Esophagus squamous epithelium (tissue), 5 donors: ENCODE measurements around the gene UPK2. TPM values are rescaled to one million over a fixed set of nuclear protein-coding genes. Genes with fewer than 3 reads are reported as not detected.
"Not testable (repeated sequence)": the region's sequence is repeated elsewhere in the genome, so short reads cannot be mapped to it uniquely, and the experiment has no call there.

Experiments
- DNase-seq: peaks from one replicate; lab custom pipeline; 2025; lab: John Stamatoyannopoulos, UW
- H3K27ac ChIP-seq, 4 donors: fragments of 200-600 bp; sonication (generic); one replicate each; pipeline ENCODE4 v1.5.1; 2016 to 2019; ENCODE audit warnings: mild to moderate bottlenecking in 1 of 4
- H3K27me3 ChIP-seq, 4 donors: fragments of 200-600 bp; sonication (generic); 1 replicate in 3 of 4; 2 replicates in 1 of 4; pipeline versions ENCODE4 v1.5.1 to v1.6.0; 2017 to 2021; ENCODE audit warnings: antibody characterized with exemption in 1 of 4
- H3K36me3 ChIP-seq, 3 donors: fragments of 200-600 bp; sonication (generic); one replicate each; pipeline ENCODE4 v1.5.1; 2016 to 2019
- H3K4me1 ChIP-seq, 3 donors: fragments of 200-600 bp; sonication (generic); one replicate each; pipeline ENCODE4 v1.5.1; 2017 to 2019
- H3K4me3 ChIP-seq, 4 donors: fragments of 200-600 bp; sonication (generic); 1 replicate in 3 of 4; 2 replicates in 1 of 4; pipeline ENCODE4 v1.5.1; 2016 to 2019; ENCODE audit warnings: mild to moderate bottlenecking in 2 of 4, moderate library complexity in 1 of 4
- H3K9me3 ChIP-seq, 3 donors: fragments of 200-600 bp; sonication (generic); one replicate each; pipeline ENCODE4 v1.5.1; 2016 to 2019
- CTCF ChIP-seq, 6 experiments: fragments of 450-650 bp in 4 of 6; fragments of 200-600 bp in 2 of 6; sonication (generic) in 2 of 6; IDR thresholded peaks; one replicate each; pipeline ENCODE4 v1.5.1; 2016 to 2019; ENCODE audit warnings: antibody characterized with exemption in 6 of 6, mild to moderate bottlenecking in 4 of 6, moderate library complexity in 4 of 6
- POLR2A ChIP-seq, 4 donors: fragments of 450-650 bp; IDR thresholded peaks; one replicate each; pipeline ENCODE4 v1.6.1; 2017; ENCODE audit warnings: antibody characterized with exemption in 4 of 4, mild to moderate bottlenecking in 4 of 4, moderate library complexity in 3 of 4
- WGBS, 2 donors: methylation state at CpG; one replicate each; pipeline ENCODE4 v1.1.5; 2018; 5-methylcytosine and 5-hydroxymethylcytosine counted together
- intact Hi-C: fragments of 100-400 bp; cut with DNase I; formaldehyde crosslinking; loops from one replicate; pipeline ENCODE4 v1.15.0; 2022
- total RNA-seq, 4 donors: library from RNA; depleted of rRNA; stranded (reverse); fragments of >200 nt; gene quantifications; one replicate each; pipeline ENCODE4 v1.1.0, GENCODE V29; 2016
- donor health status: DM: yes; HTN: yes; CAD: no.

Gene UPK2
- total RNA-seq, 4 donors from 2014 or later = 0.57 TPM; not detected in 3

DNA sequence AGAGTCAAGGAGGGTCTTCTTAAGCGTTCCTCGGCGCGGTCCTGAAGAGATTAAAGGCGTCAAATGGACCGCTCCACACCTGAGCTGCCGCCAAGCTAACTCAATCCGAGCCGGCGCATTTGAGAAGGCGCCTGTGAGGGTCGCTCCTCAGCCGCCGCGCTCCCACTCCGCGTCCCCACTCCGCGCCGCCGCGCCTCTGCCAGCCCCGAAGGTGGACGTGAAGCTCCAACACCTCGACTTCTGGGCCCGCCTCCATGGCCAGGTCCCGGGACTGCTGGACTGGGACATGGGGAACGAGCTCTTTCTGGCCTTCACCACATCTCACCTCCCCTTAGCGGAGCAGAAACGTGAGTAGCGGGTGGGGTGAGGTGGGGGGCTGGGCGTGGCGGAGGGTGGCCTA lies 15.5 kb downstream of the UPK2 start, which contains the start of gene FOXR1:
FOXR1 (plus strand) TSS at position 116 of the 400 bp plus-strand sequence; CDS start at position 287, 171 bp downstream.
- no peaks in the 10 kb centered on the region for H3K4me1 ChIP-seq
- H3K36me3 ChIP-seq = no peaks in the 10 kb centered on the region
- 31 to 58% methylated on average over 4 to 25 of the region's 33 CpGs for WGBS, 2 donors
- H3K27me3 ChIP-seq = peaks cover 0 to 15% (median 0%) of the 10 kb centered on the region in 4 donors
- H3K9me3 ChIP-seq = no peaks in the 10 kb centered on the region
- intact Hi-C loops = no loop called here
- TF ChIP-seq CTCF (IDR thresholded peaks at IDR 0.05) = no peak
- TF ChIP-seq POLR2A (IDR thresholded peaks at IDR 0.05) = no peak
- H3K27ac ChIP-seq = no peak within 1 kb of the TSS
- H3K4me3 ChIP-seq = no peak within 1 kb of the TSS
- DNase-seq = no peak

DNA sequence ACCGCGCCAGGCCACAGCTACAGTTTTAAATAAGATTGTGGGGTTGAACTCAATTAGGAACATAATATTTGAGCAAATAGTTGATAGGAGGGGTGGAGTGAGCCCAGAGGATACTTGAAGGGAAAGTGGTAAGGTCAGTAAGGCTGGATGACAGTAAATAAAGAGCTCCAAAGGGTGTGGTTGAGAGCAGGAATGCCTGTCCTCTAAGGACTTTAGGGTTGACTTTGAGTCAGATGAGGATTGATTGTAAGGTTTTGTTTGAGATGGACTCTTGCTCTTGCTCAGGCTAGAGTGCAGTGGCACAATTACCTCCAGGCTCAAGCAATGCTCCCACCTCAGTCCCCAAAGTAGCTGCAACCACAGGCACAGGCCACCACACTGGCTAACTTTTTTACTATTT lies 17.9 kb downstream of the UPK2 start:
- no peak for DNase-seq
- no peak for TF ChIP-seq POLR2A (IDR thresholded peaks at IDR 0.05)
- Histone ChIP-seq H3K36me3 (no peaks in the 10 kb centered on the region), H3K4me1 (no peaks in the 10 kb centered on the region), H3K27ac (no peak overlapping the region), H3K4me3 (no peak overlapping the region), H3K27me3 (peaks cover 0 to 29% (median 0%) of the 10 kb centered on the region in 4 donors), H3K9me3 (no peaks in the 10 kb centered on the region)
- WGBS, 2 donors = 93 to 100% methylated on average over 2 of the region's 2 CpGs
- intact Hi-C loops = no loop called here

- peaks cover 0 to 13% (median 0%) of the 10 kb centered on the region in 3 donors for H3K4me1 ChIP-seq
- WGBS, 2 donors = 75 to 80% methylated on average over 15 of the region's 15 CpGs
- H3K9me3 ChIP-seq = no peaks in the 10 kb centered on the region
- DNase-seq = no peak
- no peak overlapping the region for H3K4me3 ChIP-seq
- H3K27ac ChIP-seq = no peak overlapping the region
- intact Hi-C loops = no loop called here
- no peaks in the 10 kb centered on the region for H3K36me3 ChIP-seq
- H3K27me3 ChIP-seq = peaks cover 0 to 35% (median 0%) of the 10 kb centered on the region in 4 donors
- TF ChIP-seq CTCF (IDR thresholded peaks at IDR 0.05) (no peak), POLR2A (IDR thresholded peaks at IDR 0.05) (no peak)
These were observed 19.9 kb downstream of the UPK2 start for GRCh38 chr11:118975771-118976709.

DNA sequence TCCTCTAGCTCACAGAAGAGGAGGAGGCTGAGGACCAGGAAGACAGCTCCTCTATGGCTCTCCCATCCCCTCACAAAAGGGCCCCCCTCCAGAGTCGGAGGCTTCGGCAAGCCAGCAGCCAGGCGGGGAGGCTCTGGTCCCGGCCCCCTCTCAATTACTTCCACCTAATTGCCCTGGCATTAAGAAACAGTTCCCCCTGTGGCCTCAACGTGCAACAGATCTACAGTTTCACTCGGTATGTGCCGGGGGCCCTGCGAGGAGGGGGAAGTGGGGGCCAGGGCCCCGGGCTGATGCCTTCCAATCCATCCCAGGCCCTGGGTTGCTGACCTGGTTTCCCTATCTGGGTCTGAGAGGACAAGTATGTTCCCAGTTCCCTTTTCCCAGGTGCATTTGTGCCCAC lies 23.3 kb downstream of the UPK2 start:
- no peak for DNase-seq
- Histone ChIP-seq H3K36me3 (no peaks in the 10 kb centered on the region), H3K27ac (no peak overlapping the region), H3K27me3 (peaks cover 0 to 23% (median 0%) of the 10 kb centered on the region in 4 donors), H3K4me1 (peaks cover 0 to 13% (median 0%) of the 10 kb centered on the region in 3 donors), H3K9me3 (no peaks in the 10 kb centered on the region), H3K4me3 (no peak overlapping the region)
- intact Hi-C loops = no loop called here
- WGBS, 2 donors = 56 to 83% methylated on average over 2 to 9 of the region's 9 CpGs
- TF ChIP-seq CTCF (IDR thresholded peaks at IDR 0.05) = no peak
- TF ChIP-seq POLR2A (IDR thresholded peaks at IDR 0.05) = no peak

DNA sequence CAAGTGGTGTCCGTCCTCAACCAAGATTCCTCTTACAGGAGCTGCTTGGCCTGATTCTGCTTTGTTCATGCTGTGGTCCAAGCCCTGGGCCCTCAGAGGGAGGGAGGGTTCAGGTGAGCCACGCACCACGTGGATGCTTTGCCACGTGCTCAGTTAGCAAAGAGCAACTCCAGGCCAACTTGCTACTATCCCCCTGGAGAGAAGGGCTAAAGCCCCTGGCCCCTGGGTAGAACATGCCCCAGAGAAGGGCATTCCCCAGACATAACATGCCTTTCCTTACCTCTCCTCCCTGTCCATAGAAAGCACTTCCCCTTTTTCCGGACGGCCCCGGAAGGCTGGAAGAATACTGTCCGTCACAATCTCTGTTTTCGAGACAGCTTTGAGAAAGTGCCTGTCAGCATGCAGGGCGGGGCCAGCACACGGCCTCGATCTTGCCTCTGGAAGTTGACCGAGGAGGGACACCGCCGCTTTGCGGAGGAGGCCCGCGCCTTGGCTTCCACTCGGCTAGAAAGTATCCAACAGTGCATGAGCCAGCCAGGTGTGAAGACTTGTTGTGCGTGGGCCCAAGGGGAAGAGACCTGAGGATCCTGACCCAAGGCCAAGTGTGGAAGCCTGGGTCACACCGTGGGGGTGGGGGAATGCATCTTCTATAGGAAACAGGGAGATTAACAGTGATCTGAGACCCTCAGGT lies 24.2 kb downstream of the UPK2 start:
- Histone ChIP-seq H3K4me1 (peaks cover 0 to 13% (median 0%) of the 10 kb centered on the region in 3 donors), H3K4me3 (no peak overlapping the region), H3K27ac (no peak overlapping the region), H3K27me3 (peaks cover 0 to 23% (median 0%) of the 10 kb centered on the region in 4 donors), H3K9me3 (no peaks in the 10 kb centered on the region), H3K36me3 (no peaks in the 10 kb centered on the region)
- intact Hi-C loops = no loop called here
- 20 to 70% methylated on average over 4 to 7 of the region's 21 CpGs for WGBS, 2 donors
- DNase-seq = no peak
- TF ChIP-seq POLR2A (IDR thresholded peaks at IDR 0.05) (no peak), CTCF (IDR thresholded peaks at IDR 0.05) (no peak)

- WGBS, 2 donors = 67 to 78% methylated on average over 1 to 3 of the region's 8 CpGs
- DNase-seq, H3K27me3 ChIP-seq, H3K27ac ChIP-seq, H3K9me3 ChIP-seq, intact Hi-C loops, H3K4me3 ChIP-seq, H3K36me3 ChIP-seq: not testable (repeated sequence)
- H3K4me1 ChIP-seq = peaks cover 0 to 27% (median 0%) of the 10 kb centered on the region in 3 donors
These were observed 28.2 kb downstream of the UPK2 start for GRCh38 chr11:118984337-118984736.
